ENCODE data around the gene OR10R2.
"Not testable (repeated sequence)": the region's sequence is repeated elsewhere in the genome, so short reads cannot be mapped to it uniquely, and the experiment has no call there.

DNA sequence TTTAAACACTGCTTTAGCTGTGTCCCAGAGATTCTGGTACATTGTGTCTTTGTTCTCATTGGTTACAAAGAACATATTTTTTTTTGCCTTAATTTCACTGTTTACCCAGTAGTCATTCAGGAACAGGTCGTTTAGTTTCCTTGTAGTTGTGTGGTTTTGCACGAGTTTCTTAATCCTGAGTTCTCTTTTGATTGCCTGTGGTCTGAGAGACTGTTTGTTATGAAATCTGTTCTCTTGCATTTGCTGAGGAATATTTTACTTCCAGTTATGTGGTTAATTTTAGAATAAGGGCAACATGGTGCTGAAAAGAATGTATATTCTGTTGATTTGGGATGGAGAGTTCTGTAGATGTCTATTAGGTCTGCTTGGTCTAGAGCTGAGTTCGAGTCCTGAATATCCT, 41.9 kb upstream of the OR10R2 start:
- TF ChIP-seq, protein P1, sequence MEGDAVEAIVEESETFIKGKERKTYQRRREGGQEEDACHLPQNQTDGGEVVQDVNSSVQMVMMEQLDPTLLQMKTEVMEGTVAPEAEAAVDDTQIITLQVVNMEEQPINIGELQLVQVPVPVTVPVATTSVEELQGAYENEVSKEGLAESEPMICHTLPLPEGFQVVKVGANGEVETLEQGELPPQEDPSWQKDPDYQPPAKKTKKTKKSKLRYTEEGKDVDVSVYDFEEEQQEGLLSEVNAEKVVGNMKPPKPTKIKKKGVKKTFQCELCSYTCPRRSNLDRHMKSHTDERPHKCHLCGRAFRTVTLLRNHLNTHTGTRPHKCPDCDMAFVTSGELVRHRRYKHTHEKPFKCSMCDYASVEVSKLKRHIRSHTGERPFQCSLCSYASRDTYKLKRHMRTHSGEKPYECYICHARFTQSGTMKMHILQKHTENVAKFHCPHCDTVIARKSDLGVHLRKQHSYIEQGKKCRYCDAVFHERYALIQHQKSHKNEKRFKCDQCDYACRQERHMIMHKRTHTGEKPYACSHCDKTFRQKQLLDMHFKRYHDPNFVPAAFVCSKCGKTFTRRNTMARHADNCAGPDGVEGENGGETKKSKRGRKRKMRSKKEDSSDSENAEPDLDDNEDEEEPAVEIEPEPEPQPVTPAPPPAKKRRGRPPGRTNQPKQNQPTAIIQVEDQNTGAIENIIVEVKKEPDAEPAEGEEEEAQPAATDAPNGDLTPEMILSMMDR (IDR thresholded peaks at IDR 0.05; ENCODE audit: poor library complexity): not testable (repeated sequence)
- TF ChIP-seq EZH2 (IDR thresholded peaks at IDR 0.05; ENCODE audit: borderline replicate concordance); EZH2phosphoT487 (IDR thresholded peaks at IDR 0.05; ENCODE audit: low read depth, severe bottlenecking, unreplicated experiment): not testable (repeated sequence)
